OCI-LY1 (cell line): ENCODE measurements around the gene SNTG2.
"Not testable (repeated sequence)": the region's sequence is repeated elsewhere in the genome, so short reads cannot be mapped to it uniquely, and the experiment has no call there.

Source experiments
- EZH2 ChIP-seq: fragments of 200-600 bp; sonication (generic), shearing (Covaris generic); IDR thresholded peaks from 2 replicates; pipeline ENCODE4 v1.8.0; 2017; ENCODE audit warnings: borderline replicate concordance, mixed run types, mild to moderate bottlenecking, antibody characterized with exemption, low read length, moderate library complexity, mixed read lengths
- TF ChIP-seq, protein P1 (sequence below): fragments of 200-600 bp; sonication (generic), shearing (Covaris generic); IDR thresholded peaks from 2 replicates; pipeline ENCODE4 v1.5.1; 2017; ENCODE audit warnings: mild to moderate bottlenecking, antibody characterized with exemption, low read length, moderate library complexity, mixed read lengths

DNA sequence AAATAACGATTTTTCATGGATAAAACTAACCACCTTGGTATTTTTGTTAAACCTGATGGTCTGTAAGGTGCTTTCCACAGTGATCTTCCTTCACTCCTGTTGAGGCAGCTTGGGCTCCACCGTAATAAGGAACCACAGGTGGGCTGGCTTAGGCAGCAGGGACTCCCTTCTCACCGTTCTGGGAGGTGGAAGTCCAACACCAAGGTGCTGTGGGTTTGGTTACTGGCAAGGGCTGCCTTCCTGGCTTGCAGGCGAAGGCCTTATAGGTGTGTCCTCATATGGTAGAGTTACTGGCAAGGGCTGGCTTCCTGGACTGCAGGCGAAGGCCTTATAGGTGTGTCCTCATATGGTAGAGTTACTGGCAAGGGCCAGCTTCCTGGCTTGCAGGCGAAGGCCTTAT, 143.0 kb downstream of the SNTG2 start:
- TF ChIP-seq, protein P1, sequence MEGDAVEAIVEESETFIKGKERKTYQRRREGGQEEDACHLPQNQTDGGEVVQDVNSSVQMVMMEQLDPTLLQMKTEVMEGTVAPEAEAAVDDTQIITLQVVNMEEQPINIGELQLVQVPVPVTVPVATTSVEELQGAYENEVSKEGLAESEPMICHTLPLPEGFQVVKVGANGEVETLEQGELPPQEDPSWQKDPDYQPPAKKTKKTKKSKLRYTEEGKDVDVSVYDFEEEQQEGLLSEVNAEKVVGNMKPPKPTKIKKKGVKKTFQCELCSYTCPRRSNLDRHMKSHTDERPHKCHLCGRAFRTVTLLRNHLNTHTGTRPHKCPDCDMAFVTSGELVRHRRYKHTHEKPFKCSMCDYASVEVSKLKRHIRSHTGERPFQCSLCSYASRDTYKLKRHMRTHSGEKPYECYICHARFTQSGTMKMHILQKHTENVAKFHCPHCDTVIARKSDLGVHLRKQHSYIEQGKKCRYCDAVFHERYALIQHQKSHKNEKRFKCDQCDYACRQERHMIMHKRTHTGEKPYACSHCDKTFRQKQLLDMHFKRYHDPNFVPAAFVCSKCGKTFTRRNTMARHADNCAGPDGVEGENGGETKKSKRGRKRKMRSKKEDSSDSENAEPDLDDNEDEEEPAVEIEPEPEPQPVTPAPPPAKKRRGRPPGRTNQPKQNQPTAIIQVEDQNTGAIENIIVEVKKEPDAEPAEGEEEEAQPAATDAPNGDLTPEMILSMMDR = not testable (repeated sequence)
- not testable (repeated sequence) for TF ChIP-seq EZH2
